NCI-H146 treated with DMSO at 0.1 percent for 48 hours (cell line): Measurements from ENCODE around the gene OR13G1.
"Not testable (repeated sequence)": the region's sequence is repeated elsewhere in the genome, so short reads cannot be mapped to it uniquely, and the experiment has no call there.

Source experiments
- DNase-seq: peaks from one replicate; lab custom pipeline; 2025; ENCODE audit not compliant: unreplicated experiment; lab: John Stamatoyannopoulos, UW

The OR13G1 gene

DNA sequence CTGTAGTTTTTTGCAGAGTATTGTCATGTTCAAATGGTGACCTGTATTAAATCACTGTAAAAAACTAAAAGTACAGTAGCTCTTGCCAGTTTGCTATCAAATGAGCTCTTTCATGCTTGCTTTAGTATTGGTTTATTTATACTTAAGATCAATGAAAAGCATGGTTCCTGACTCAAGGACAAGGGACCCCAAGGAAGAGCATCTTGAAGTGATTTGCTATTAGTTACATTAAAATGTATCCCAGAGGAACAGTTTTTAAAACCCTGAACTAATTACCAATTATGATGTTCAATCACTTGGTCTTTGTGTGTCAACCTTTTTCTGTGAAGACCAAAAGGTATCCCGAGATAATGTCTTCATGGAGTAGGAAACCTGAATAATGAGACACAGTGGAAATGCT, at the start of gene OR13G1:
Gene OR13G1, minus strand, starts transcription at position 101 of the 400 bp plus-strand sequence. CDS start 6,698 bp downstream, outside the sequence.
- no peak for DNase-seq

- no peak for DNase-seq
Observed at GRCh38 chr1:247721222-247721621, 41.7 kb upstream of the OR13G1 start.

GRCh38 chr1:247716546-247716945, 37.0 kb upstream of the OR13G1 start, which contains the start of gene OR6F1:
Gene OR6F1, minus strand, starts transcription at chr1:247716646. Its CDS starts 3,891 bp downstream, at chr1:247712755.
- DNase-seq, result no peak

- no peak for DNase-seq
Observed at GRCh38 chr1:247713753-247714152, 34.2 kb upstream of the OR13G1 start.

GRCh38 chr1:247710681-247711080, 31.1 kb upstream of the OR13G1 start:
- not testable (repeated sequence) for DNase-seq

DNA sequence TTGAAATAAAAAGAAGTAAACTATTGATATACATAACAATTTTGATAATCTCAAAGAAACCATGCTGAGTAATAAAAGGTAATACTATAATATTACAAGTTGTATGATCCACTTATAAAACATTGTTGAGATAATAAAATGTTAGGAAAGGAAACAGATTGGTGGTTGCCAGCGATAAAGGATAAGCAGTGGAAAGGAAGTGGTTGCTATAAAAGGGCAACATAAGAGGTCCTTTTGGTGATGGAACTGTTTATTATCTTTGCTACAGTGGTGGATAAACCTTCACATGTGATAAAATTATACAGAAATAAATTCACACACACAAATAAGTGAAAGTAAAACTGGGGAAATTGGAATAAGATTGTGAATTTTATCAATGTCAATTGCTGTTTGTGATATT, 21.8 kb upstream of the OR13G1 start:
- DNase-seq, result no peak

DNA sequence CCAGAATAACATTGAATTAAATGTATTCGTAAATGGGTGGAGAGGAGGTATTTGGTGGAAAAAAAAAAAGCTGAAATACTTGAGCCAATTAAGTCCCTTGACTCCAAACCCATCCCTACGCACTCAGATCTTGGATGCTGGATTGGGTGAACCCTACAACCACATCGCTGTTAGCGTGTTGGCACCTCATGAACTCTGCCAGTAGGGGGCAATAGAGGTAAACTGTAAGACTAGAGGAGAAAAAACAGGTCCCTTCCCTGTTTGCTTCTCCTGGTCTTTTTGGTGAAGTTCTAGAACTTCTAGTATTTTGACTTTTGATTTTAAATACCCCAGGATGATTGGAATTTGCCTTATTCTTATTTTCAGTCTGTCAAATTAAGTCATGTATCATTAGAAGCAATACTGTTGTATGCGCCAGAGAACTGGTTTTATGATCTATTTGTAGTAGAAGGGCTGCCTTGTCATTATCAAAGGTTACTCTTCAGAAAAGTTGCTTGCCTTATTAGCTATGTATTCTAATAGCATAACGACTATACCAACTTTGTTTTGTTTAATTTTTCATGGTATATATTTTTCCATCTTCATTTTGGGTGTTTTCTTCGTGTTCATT, 1.9 kb upstream of the OR13G1 start:
- DNase-seq, result peak; percentile 6

GRCh38 chr1:247680171-247680570, 632 bp upstream of the OR13G1 start:
- no peak for DNase-seq

DNA sequence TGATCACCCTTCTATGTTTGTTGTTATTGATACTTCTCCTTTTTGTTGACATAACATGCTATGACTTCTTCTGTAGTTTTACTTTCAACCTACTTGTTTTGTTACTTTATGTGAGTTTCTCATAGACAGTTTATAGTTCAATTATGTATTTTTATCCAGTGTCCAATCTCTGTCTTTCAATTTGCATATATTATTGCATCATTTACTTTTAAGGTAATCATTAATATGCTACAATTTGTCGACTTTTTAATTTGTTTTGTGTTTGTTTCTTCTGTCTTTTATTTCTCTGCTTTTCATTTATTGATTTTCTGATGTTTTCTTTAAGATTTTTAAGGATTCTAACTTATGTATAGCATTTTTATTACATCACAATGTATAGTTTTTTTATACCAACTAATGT, 10.3 kb downstream of the OR13G1 start:
- DNase-seq, result no peak

GRCh38 chr1:247656221-247656875, 23.2 kb downstream of the OR13G1 start:
- no peak for DNase-seq

GRCh38 chr1:247653040-247653439, 26.5 kb downstream of the OR13G1 start:
- DNase-seq, result no peak

DNA sequence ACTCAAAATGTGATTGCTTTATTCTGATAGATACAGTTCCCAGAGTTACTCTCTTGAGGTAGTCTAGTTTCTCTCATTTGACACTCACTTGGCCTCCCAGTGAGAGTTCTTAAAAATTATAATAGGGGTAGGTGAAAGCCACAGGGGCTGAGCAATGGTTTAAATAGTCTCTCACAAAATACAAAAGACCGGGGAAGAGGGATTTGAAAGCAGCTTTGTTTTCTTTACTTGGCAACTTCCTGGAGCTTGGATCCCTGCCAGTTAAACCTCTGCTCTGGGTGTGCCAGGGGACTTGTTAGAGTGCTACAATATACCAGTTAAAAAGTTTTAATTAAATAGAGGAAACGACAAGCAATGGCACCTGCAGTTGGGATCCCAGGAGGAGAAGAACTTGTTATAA, 31.7 kb downstream of the OR13G1 start:
- DNase-seq, result no peak

DNA sequence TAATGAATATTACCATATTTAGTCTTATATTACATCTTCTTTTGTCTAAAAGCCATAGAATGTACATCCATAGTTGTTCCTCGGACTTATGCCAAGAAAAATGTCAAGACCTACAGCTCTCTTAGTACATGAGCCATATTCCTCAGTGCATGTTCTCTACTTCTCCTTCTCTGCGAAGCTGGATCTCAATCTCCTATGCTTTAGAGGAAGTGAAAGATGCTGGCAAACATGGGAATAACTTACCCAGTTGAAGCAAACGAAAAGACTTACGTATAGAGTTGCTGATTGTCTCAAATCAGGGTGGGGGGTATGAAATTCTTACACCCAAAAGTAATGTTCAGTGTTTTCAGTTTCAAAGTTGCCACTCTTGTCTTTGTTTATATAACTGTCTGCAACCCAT, 32.7 kb downstream of the OR13G1 start:
- DNase-seq, result no peak

- no peak for DNase-seq
Observed at GRCh38 chr1:247642742-247643141, 36.8 kb downstream of the OR13G1 start.

- DNase-seq, result no peak
Observed at GRCh38 chr1:247639381-247639981, 40.1 kb downstream of the OR13G1 start.

- DNase-seq, result no peak
Observed at GRCh38 chr1:247638781-247639180, 40.8 kb downstream of the OR13G1 start.

DNA sequence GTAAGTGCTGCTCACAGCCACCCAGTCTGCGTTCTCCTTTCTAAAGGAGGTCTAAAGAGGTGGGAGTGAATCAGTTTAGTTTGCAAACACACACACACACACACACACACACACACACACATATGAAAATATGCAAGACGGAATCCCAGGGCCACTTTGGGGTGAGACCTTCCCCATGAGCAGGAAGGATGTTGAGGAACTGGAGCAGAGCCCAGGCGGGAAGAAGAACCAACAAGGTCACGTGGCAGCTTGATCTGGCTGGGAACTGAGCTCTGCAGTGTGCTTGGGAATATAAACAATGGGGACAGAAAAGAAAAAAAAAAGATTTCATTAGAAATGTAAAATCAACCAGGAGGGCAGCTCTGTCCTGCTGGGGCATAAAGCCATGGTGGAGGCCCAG, 41.5 kb downstream of the OR13G1 start:
- no peak for DNase-seq

- DNase-seq, result no peak
Observed at GRCh38 chr1:247627951-247628350, 51.6 kb downstream of the OR13G1 start.
